Activated naive CD4-positive, alpha-beta T cell treated with anti-CD3 and anti-CD28 coated beads, Interleukin-2, amount 50 U/mL, for 72 hours (primary cell): Measurements from ENCODE around the gene MMP25. TPM values are rescaled to one million over a fixed set of nuclear protein-coding genes. Genes with fewer than 3 reads are reported as not detected.
"Not testable (repeated sequence)": the region's sequence is repeated elsewhere in the genome, so short reads cannot be mapped to it uniquely, and the experiment has no call there.

Experiments used
- ATAC-seq, 2 donors: fragments of 150-1000 bp; cut with Tn5 transposase; 2 replicates each; pipeline ENCODE4 v1.10.0; 2021; ENCODE audit warnings: mild to moderate bottlenecking in 2 of 2, moderate library complexity in 2 of 2
- DNase-seq, 2 donors: peaks; one replicate each; pipeline ENCODE4 v3.0.0; 2021 to 2022; ENCODE audit warnings: low spot score in 2 of 2
- H3K27ac Mint-ChIP-seq, 2 donors: one replicate each; pipeline ENCODE4 v1.8.0; 2022; ENCODE audit warnings: mild to moderate bottlenecking in 2 of 2, mixed read lengths in 2 of 2
- H3K36me3 Mint-ChIP-seq, 2 donors: one replicate each; pipeline ENCODE4 v1.8.0; 2022; ENCODE audit warnings: mixed read lengths in 2 of 2
- H3K9me3 Mint-ChIP-seq, 2 donors: one replicate each; pipeline ENCODE4 v1.8.0; 2022; ENCODE audit warnings: mixed read lengths in 2 of 2
- total RNA-seq, 2 donors: library from RNA; stranded (reverse); gene quantifications; one replicate each; pipeline ENCODE4 v1.2.3, GENCODE V29; 2022

MMP25 gene
- total RNA-seq, 2 donors from 2014 or later, result 1.8 to 2.0 TPM

- DNase-seq (peak in 1 of 2 donors; percentile 62), ATAC-seq (peak; percentile 43 to 50)
- Mint-ChIP-seq H3K36me3 (peaks cover 27 to 47% of the 10 kb centered on the region in 2 donors), H3K27ac (peak overlapping the region; percentile 99)
- not testable (repeated sequence) for H3K9me3 Mint-ChIP-seq
Measured at GRCh38 chr16:3072576-3073263, 26.4 kb downstream of the MMP25 start.

- DNase-seq (no peak), ATAC-seq (no peak)
- H3K27ac Mint-ChIP-seq, result peak overlapping the region; percentile 99
Measured at GRCh38 chr16:3073448-3073847, 27.1 kb downstream of the MMP25 start.

GRCh38 chr16:3074860-3075522, 28.6 kb downstream of the MMP25 start:
- H3K9me3 Mint-ChIP-seq, result peaks cover 5 to 18% of the 10 kb centered on the region in 2 donors
- H3K36me3 Mint-ChIP-seq, result peaks cover 16 to 47% of the 10 kb centered on the region in 2 donors
- ATAC-seq, result peak; percentile 76 to 82
- H3K27ac Mint-ChIP-seq, result peak overlapping the region; percentile 99
- DNase-seq, result peak; percentile 82 to 88

More at GRCh38 chr16:3073448-3073847, 27.1 kb downstream of the MMP25 start:
- Mint-ChIP-seq H3K36me3 (peaks cover 26 to 47% of the 10 kb centered on the region in 2 donors), H3K9me3 (peaks cover 5 to 9% of the 10 kb centered on the region in 2 donors)

- Mint-ChIP-seq H3K9me3 (peaks cover 5 to 19% of the 10 kb centered on the region in 2 donors), H3K36me3 (peaks cover 13 to 48% of the 10 kb centered on the region in 2 donors), H3K27ac (peak overlapping the region; percentile 99)
- ATAC-seq (peak in 1 of 2 donors; percentile 4), DNase-seq (no peak)
Measured at GRCh38 chr16:3075523-3075915, 29.2 kb downstream of the MMP25 start.

GRCh38 chr16:3075946-3076345, 29.6 kb downstream of the MMP25 start:
- Mint-ChIP-seq H3K9me3 (peaks cover 5 to 22% of the 10 kb centered on the region in 2 donors), H3K36me3 (peaks cover 17 to 53% of the 10 kb centered on the region in 2 donors), H3K27ac (peak overlapping the region; percentile 99)
- not testable (repeated sequence) for ATAC-seq, DNase-seq

- no peak for ATAC-seq
- H3K9me3 Mint-ChIP-seq, result peaks cover 5 to 24% of the 10 kb centered on the region in 2 donors
- peak overlapping the region; percentile 99 for H3K27ac Mint-ChIP-seq
- DNase-seq, result no peak
- H3K36me3 Mint-ChIP-seq, result peaks cover 20 to 59% of the 10 kb centered on the region in 2 donors
Measured at GRCh38 chr16:3076577-3076976, 30.2 kb downstream of the MMP25 start.

- H3K36me3 Mint-ChIP-seq, result peaks cover 20 to 74% of the 10 kb centered on the region in 2 donors
- DNase-seq, result no peak
- H3K27ac Mint-ChIP-seq, result peak overlapping the region in 1 of 2 donors; percentile 81
- H3K9me3 Mint-ChIP-seq, result peaks cover 0 to 24% of the 10 kb centered on the region in 2 donors
- no peak for ATAC-seq
Measured at GRCh38 chr16:3080024-3080423, 33.7 kb downstream of the MMP25 start.

- not testable (repeated sequence) for ATAC-seq, DNase-seq
- Mint-ChIP-seq H3K9me3 (peaks cover 0 to 24% of the 10 kb centered on the region in 2 donors), H3K27ac (peak overlapping the region in 1 of 2 donors; percentile 94), H3K36me3 (peaks cover 20 to 61% of the 10 kb centered on the region in 2 donors)
Measured at GRCh38 chr16:3081957-3082356, 35.6 kb downstream of the MMP25 start.

- H3K27ac Mint-ChIP-seq, ATAC-seq, DNase-seq: not testable (repeated sequence)
- Mint-ChIP-seq H3K36me3 (peaks cover 12 to 47% of the 10 kb centered on the region in 2 donors), H3K9me3 (peaks cover 0 to 15% of the 10 kb centered on the region in 2 donors)
Measured at GRCh38 chr16:3083408-3083807, 37.0 kb downstream of the MMP25 start.

GRCh38 chr16:3084491-3084890, 38.1 kb downstream of the MMP25 start:
- Mint-ChIP-seq H3K27ac (no peak overlapping the region), H3K36me3 (peaks cover 7 to 37% of the 10 kb centered on the region in 2 donors), H3K9me3 (peaks cover 0 to 11% of the 10 kb centered on the region in 2 donors)
- ATAC-seq (no peak), DNase-seq (no peak)

GRCh38 chr16:3084969-3085670, 38.8 kb downstream of the MMP25 start:
- H3K36me3 Mint-ChIP-seq, result peaks cover 7 to 31% of the 10 kb centered on the region in 2 donors
- H3K9me3 Mint-ChIP-seq, result peaks cover 0 to 5% of the 10 kb centered on the region in 2 donors
- ATAC-seq, result no peak
- H3K27ac Mint-ChIP-seq, result peak overlapping the region in 1 of 2 donors; percentile 48
- DNase-seq, result no peak

- Mint-ChIP-seq H3K9me3 (peaks cover 0 to under 1% of the 10 kb centered on the region in 2 donors), H3K36me3 (peaks cover 2 to 22% of the 10 kb centered on the region in 2 donors), H3K27ac (peak overlapping the region; percentile 57 to 70)
- DNase-seq (no peak), ATAC-seq (no peak)
Measured at GRCh38 chr16:3085868-3086595, 39.7 kb downstream of the MMP25 start.

- peaks cover 0 to 15% of the 10 kb centered on the region in 2 donors for H3K36me3 Mint-ChIP-seq
- peak overlapping the region in 1 of 2 donors; percentile 70 for H3K27ac Mint-ChIP-seq
- no peak for DNase-seq
- ATAC-seq, result peak; percentile 65 to 66
- no peaks in the 10 kb centered on the region for H3K9me3 Mint-ChIP-seq
Measured at GRCh38 chr16:3086596-3087242, 40.4 kb downstream of the MMP25 start.

GRCh38 chr16:3087243-3088235, 41.2 kb downstream of the MMP25 start:
- Mint-ChIP-seq H3K9me3 (no peaks in the 10 kb centered on the region), H3K27ac (peak overlapping the region; percentile 70 to 89), H3K36me3 (peaks cover 0 to 12% of the 10 kb centered on the region in 2 donors)
- peak; percentile 33 to 67 for ATAC-seq
- no peak for DNase-seq

GRCh38 chr16:3088450-3088849, 42.1 kb downstream of the MMP25 start:
- peak overlapping the region in 1 of 2 donors; percentile 70 for H3K27ac Mint-ChIP-seq
- no peaks in the 10 kb centered on the region for H3K9me3 Mint-ChIP-seq
- peaks cover 0 to 5% of the 10 kb centered on the region in 2 donors for H3K36me3 Mint-ChIP-seq
- DNase-seq (no peak), ATAC-seq (no peak)
